OCI-LY3 (cell line): ENCODE data around the gene ATP2C2.

Experiments
- H2AFZ ChIP-seq: fragments of 200-600, 300-600 bp; shearing (Covaris generic); 2 replicates; pipeline ENCODE4 v1.6.0; 2014; ENCODE audit warnings: antibody characterized with exemption, low read depth, low read length
- H3K27ac ChIP-seq: fragments of 200-600, 300-600 bp; sonication (generic); 2 replicates; pipeline ENCODE4 v1.5.1; 2014; ENCODE audit warnings: mild to moderate bottlenecking, low read length, moderate library complexity, mixed read lengths
- H3K27me3 ChIP-seq: fragments of 200-600, 300-600 bp; sonication (generic); 2 replicates; pipeline ENCODE4 v1.6.1; 2014; ENCODE audit warnings: low read depth, low read length, mixed read lengths
- H3K36me3 ChIP-seq: fragments of 200-600, 300-600 bp; sonication (generic); replicated peaks from 2 replicates; pipeline ENCODE3; 2014; ENCODE audit warnings: low read depth, low read length, mixed read lengths
- H3K4me1 ChIP-seq: fragments of 300-600, 200-600 bp; sonication (generic); 2 replicates; pipeline ENCODE4 v1.6.1; 2014; ENCODE audit warnings: low read length, mixed read lengths
- H3K4me2 ChIP-seq: fragments of 200-600, 300-600 bp; sonication (generic); 2 replicates; pipeline ENCODE4 v1.6.1; 2014; ENCODE audit warnings: low read length, mixed read lengths
- H3K4me3 ChIP-seq: fragments of 300-600, 200-600 bp; sonication (generic); 2 replicates; pipeline ENCODE4 v1.5.1; 2014; ENCODE audit warnings: antibody characterized with exemption, mild to moderate bottlenecking, low read length, moderate library complexity
- H3K79me2 ChIP-seq: fragments of 300-600, 200-600 bp; shearing (Covaris generic); 2 replicates; pipeline ENCODE4 v1.6.1; 2014; ENCODE audit warnings: mild to moderate bottlenecking, low read length, mixed read lengths
- H3K9ac ChIP-seq: fragments of 300-600, 200-600 bp; shearing (Covaris generic); 2 replicates; pipeline ENCODE4 v1.6.0; 2014; ENCODE audit warnings: mild to moderate bottlenecking, low read length, moderate library complexity
- H3K9me3 ChIP-seq: fragments of 200-600, 300-600 bp; shearing (Covaris generic); 2 replicates; pipeline ENCODE4 v1.6.1; 2014; ENCODE audit warnings: low read length, mixed read lengths; ENCODE audit not compliant: insufficient read depth
- H4K20me1 ChIP-seq: fragments of 200-600, 300-600 bp; sonication (generic); 2 replicates; pipeline ENCODE4 v1.6.1; 2016; ENCODE audit warnings: low read length, mixed read lengths; ENCODE audit not compliant: insufficient read depth
- CTCF ChIP-seq: fragments of 200-600, 300-600 bp; sonication (generic); IDR thresholded peaks from 2 replicates; pipeline ENCODE4 v1.5.1; 2014; ENCODE audit warnings: antibody characterized with exemption, low read length, low read depth
- EZH2phosphoT487 ChIP-seq: fragments of 200-600 bp; shearing (Covaris generic); IDR thresholded peaks from 2 replicates; pipeline ENCODE4 v1.6.1; 2018; ENCODE audit warnings: antibody characterized with exemption, mixed run types, low read depth

The ATP2C2 gene

DNA sequence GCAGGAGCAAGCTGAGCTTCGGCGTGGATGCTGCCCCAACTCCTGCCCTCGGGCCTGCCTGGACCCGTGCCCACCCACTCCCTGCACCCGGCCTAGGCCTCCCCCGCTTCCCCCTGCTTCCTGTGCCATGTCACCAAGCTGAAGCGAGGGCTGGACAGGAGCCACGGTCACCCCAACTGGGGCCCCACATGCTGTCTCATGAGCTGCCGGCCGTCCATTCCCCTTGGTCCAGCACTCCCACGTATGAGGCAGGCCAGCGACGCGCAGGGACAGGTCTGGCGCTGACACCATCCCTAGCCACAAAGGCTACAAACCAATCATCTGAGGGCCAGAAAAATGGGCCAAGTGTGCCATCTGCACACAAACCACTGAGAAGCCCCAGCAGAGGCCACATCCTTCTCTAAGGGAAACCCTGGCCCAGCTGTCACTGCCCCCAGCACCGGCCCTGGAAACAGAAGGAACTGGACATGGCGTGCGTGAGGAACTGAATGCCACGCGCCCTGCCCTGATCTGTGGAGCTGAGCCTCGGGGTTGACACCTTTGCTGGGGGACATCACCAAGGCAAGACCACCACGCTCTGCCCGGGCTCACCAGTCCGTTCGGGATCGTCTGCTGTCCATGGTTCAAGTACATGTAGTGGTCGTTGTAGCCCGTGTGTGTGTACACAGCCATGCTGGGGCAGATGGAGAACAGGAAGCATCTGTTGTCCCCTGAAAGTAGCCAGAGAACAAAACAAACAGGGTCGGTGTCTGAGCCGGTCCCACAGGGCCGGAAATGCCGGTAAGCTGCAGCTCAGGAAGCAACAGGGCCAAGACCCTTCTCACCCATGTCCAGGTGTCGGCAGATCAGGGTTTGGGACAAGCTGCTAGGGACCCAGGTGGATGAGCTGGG, 113.9 kb downstream of the ATP2C2 start:
- Histone ChIP-seq H3K4me3 (no peak overlapping the region), H3K4me1 (no peaks in the 10 kb centered on the region), H3K27ac (no peak overlapping the region), H3K79me2 (no peaks in the 10 kb centered on the region), H2AFZ (no peak overlapping the region), H4K20me1 (no peaks in the 10 kb centered on the region; the same call in 1 of the 2 replicates), H3K9ac (no peak overlapping the region), H3K9me3 (no peaks in the 10 kb centered on the region), H3K4me2 (no peak overlapping the region), H3K36me3 (no peaks in the 10 kb centered on the region), H3K27me3 (no peaks in the 10 kb centered on the region)
- no peak for TF ChIP-seq EZH2phosphoT487

GRCh38 chr16:84482951-84483881, 114.9 kb downstream of the ATP2C2 start:
- TF ChIP-seq EZH2phosphoT487, result no peak
- TF ChIP-seq CTCF, result no peak
- H3K9me3 ChIP-seq, result no peaks in the 10 kb centered on the region
- no peak overlapping the region for H3K9ac ChIP-seq
- no peaks in the 10 kb centered on the region; the same call in 1 of the 2 replicates for H4K20me1 ChIP-seq
- H3K79me2 ChIP-seq, result no peaks in the 10 kb centered on the region
- no peak overlapping the region for H3K4me3 ChIP-seq
- no peaks in the 10 kb centered on the region for H3K27me3 ChIP-seq
- H3K4me2 ChIP-seq, result no peak overlapping the region
- no peaks in the 10 kb centered on the region for H3K4me1 ChIP-seq
- H3K36me3 ChIP-seq, result no peaks in the 10 kb centered on the region
- no peak overlapping the region for H3K27ac ChIP-seq
- no peak overlapping the region for H2AFZ ChIP-seq

- H3K4me3 ChIP-seq, result no peak overlapping the region
- H3K36me3 ChIP-seq, result peaks cover under 1% of the 10 kb centered on the region
- no peaks in the 10 kb centered on the region for H3K27me3 ChIP-seq
- H3K9me3 ChIP-seq, result no peaks in the 10 kb centered on the region
- no peaks in the 10 kb centered on the region for H3K79me2 ChIP-seq
- no peak overlapping the region for H2AFZ ChIP-seq
- no peak overlapping the region for H3K27ac ChIP-seq
- H4K20me1 ChIP-seq, result no peaks in the 10 kb centered on the region; the same call in 1 of the 2 replicates
- no peak for TF ChIP-seq CTCF
- no peak for TF ChIP-seq EZH2phosphoT487
- no peak overlapping the region for H3K4me2 ChIP-seq
- no peaks in the 10 kb centered on the region for H3K4me1 ChIP-seq
- no peak overlapping the region for H3K9ac ChIP-seq
Measured at GRCh38 chr16:84483882-84484565, 115.7 kb downstream of the ATP2C2 start.

DNA sequence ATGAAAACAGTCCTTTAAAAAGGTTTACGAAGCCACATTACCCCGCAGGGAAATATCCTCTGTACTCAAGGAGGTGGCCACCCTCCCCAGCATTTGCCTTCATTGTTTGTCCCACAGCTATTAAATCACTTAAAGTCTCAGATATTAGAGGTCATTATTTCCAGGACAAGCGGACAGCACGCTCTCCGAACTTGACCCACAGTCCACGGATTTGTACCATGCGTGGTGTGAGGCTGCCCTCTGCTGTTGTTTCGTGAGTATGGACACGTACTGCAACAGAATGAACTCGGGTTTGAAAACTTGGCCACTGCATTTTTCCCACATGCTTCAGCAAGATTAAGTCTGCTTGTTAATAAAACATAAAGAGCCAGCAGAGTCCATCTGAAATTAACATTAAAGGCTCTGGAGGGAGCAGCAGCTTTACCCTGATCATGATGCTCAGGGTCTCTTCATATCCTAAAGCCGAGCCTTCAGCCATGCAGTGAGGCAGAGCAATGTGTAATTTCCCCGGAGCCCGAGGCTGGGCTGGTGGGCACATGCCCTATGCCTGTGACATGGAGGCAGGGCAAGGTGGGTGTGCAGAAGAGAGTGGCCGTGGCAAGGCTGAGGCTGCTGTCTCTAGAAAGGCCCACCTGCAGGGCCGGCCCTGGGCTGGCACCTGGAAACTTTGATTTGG, 116.4 kb downstream of the ATP2C2 start:
- Histone ChIP-seq H3K9ac (no peak overlapping the region), H3K79me2 (no peaks in the 10 kb centered on the region), H3K4me3 (no peak overlapping the region), H3K9me3 (no peaks in the 10 kb centered on the region), H3K36me3 (peaks cover 3% of the 10 kb centered on the region), H3K27ac (no peak overlapping the region), H3K4me1 (no peaks in the 10 kb centered on the region), H4K20me1 (no peaks in the 10 kb centered on the region), H3K27me3 (no peaks in the 10 kb centered on the region), H2AFZ (no peak overlapping the region), H3K4me2 (no peak overlapping the region)
- no peak for TF ChIP-seq EZH2phosphoT487
- peak; percentile 73 for TF ChIP-seq CTCF
